HG03439 (cell line): ENCODE data around the gene FGF7.
"Not testable (repeated sequence)": the region's sequence is repeated elsewhere in the genome, so short reads cannot be mapped to it uniquely, and the experiment has no call there.

Experiments
- ATAC-seq: cut with Tn5 transposase; IDR thresholded peaks from one replicate; pipeline ENCODE4 v1.9.1; 2021; ENCODE audit warnings: mild to moderate bottlenecking, moderate library complexity; ENCODE audit not compliant: unreplicated experiment

Gene FGF7

GRCh38 chr15:49423021-49423420 is at the start of gene FGF7:
Gene FGF7 (plus strand): TSS chr15:49423242. CDS start chr15:49424298, 1,056 bp downstream.
- no peak for ATAC-seq

- no peak for ATAC-seq
Observed at GRCh38 chr15:49379996-49380395, 43.0 kb upstream of the FGF7 start.

- no peak for ATAC-seq
Observed at GRCh38 chr15:49380912-49381311, 42.1 kb upstream of the FGF7 start.

GRCh38 chr15:49382394-49382793 is 40.6 kb upstream of the FGF7 start:
- ATAC-seq: no peak

- no peak for ATAC-seq
Observed at GRCh38 chr15:49383266-49383665, 39.8 kb upstream of the FGF7 start.

GRCh38 chr15:49387471-49387870 is 35.6 kb upstream of the FGF7 start:
- no peak for ATAC-seq

- ATAC-seq: not testable (repeated sequence)
Observed at GRCh38 chr15:49402515-49403296, 20.3 kb upstream of the FGF7 start.

- ATAC-seq: no peak
Observed at GRCh38 chr15:49406352-49407118, 16.5 kb upstream of the FGF7 start.

GRCh38 chr15:49410641-49411040 is 12.4 kb upstream of the FGF7 start:
- no peak for ATAC-seq

GRCh38 chr15:49412797-49413196 is 10.2 kb upstream of the FGF7 start:
- ATAC-seq: no peak

GRCh38 chr15:49415149-49415548 is 7.9 kb upstream of the FGF7 start:
- no peak for ATAC-seq

GRCh38 chr15:49415638-49416037 is 7.4 kb upstream of the FGF7 start:
- no peak for ATAC-seq

GRCh38 chr15:49418811-49419210 is 4.2 kb upstream of the FGF7 start:
- no peak for ATAC-seq

GRCh38 chr15:49421991-49422390 is 1.1 kb upstream of the FGF7 start:
- ATAC-seq: no peak

- ATAC-seq: no peak
Observed at GRCh38 chr15:49423901-49424550, 984 bp downstream of the FGF7 start.

- no peak for ATAC-seq
Observed at GRCh38 chr15:49424954-49425353, 1.9 kb downstream of the FGF7 start.

- no peak for ATAC-seq
Observed at GRCh38 chr15:49427372-49427771, 4.3 kb downstream of the FGF7 start.

- no peak for ATAC-seq
Observed at GRCh38 chr15:49428409-49429095, 5.5 kb downstream of the FGF7 start.

- no peak for ATAC-seq
Observed at GRCh38 chr15:49430046-49430445, 7.0 kb downstream of the FGF7 start.

GRCh38 chr15:49435174-49435573 is 12.1 kb downstream of the FGF7 start:
- no peak for ATAC-seq

GRCh38 chr15:49436751-49437150 is 13.7 kb downstream of the FGF7 start:
- ATAC-seq: no peak
